NCI-H187 treated with DMSO at 0.1 percent for 48 hours (cell line): ENCODE measurements around the gene SPATA33.

ENCODE experiments used
- DNase-seq: peaks from one replicate; lab custom pipeline; 2025; lab: John Stamatoyannopoulos, UW

SPATA33 gene

DNA sequence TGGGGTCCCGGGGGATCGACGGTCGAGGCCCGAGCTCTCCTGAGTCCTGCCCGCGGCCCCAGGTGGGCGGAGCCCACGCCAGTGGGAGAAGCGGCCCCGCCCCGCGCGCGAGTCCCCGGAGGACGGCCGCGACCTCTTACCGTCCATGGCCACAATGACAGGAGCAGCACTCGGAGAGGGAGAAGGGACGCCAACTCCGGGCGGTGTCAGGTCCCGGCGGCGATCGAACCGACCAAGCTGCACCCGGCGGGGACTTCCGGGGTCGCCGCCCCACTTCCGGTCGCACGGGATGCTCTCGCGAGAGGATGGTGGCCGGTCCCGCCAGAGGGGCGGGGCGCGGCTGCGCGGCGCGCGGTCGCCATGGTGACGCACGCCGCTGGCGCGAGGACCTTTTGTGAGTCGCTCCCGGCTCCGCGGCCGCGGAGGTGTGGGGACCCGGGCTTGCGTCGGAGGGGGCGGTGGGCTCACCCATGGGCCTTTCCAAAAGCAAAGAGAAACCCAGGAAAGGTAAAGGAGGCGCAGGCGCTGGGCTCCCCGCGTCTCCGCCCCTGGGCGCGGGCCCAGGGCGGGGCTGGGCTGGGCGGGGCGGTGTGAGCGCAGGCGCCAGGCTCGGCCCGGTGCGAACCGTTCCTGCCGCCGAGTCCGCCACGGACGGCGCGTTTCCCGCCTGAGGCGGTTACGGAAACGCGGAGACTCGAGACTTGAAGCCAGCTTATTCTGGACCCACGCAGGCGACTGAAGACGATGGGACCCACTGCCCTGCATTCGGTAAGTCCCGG is at the start of gene SPATA33, which contains the start of gene CHMP1A:
TSS of gene SPATA33 (plus strand) at position 395 of the 779 bp plus-strand sequence. CDS start at position 471, 76 bp downstream.
TSS of gene CHMP1A (minus strand) at position 267 of the 779 bp plus-strand sequence. CDS start at position 147, 120 bp downstream.
- DNase-seq, result no peak

DNA sequence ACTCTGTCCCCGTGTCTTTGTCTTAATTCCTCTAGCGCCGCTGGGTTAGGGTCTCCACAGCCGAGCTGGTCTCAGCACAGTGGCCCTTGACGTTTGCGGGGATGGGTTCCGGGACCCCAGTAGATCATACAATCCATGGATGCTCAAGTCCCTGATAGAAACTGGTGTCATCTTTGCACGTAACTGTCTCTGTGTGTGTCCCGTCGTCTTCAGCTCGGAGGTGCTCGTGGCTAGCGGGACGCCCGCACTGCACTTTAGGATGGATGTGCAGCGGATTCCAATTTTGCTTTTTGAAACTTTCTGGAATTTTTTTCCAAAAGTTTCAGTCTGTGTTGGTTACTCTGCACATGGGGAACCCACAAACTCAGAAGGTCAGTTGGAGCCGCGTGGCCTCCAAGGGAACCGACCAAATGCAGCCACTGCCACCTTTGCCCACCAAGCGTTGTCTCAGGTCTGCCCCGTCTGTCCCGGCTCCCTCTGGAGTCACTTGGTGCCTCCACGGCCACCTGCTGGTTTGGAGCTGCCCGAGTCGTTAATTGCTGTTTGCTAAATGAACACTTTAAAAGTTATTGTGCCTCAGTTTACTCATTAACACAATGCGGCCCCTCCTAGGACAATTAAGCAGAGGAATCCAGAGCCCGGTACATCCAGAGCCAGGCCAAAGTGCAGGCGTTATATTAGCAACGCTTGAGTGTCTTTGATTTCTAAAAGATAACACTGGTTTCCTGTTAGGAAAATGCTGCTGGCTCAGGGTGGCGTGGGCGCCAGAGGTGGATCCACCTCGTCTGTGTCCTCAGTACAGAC is 49.5 kb upstream of the SPATA33 start:
- no peak for DNase-seq

DNA sequence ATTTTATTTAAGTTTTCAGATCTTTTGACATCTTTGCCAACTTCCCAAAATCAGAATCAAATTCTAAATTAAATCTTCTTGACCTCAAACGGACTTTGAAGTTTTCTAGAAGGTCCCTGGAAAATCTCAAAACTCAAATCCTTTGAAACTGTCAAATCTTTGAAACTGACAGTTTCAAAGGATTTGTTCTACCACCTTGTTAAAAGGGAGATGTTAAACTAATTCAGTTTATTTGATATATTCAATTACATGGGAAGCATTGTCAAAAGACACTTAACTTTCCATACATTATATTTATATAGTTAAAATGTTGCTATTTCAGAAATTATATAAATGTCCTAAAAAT is 47.6 kb upstream of the SPATA33 start:
- DNase-seq, result no peak

DNA sequence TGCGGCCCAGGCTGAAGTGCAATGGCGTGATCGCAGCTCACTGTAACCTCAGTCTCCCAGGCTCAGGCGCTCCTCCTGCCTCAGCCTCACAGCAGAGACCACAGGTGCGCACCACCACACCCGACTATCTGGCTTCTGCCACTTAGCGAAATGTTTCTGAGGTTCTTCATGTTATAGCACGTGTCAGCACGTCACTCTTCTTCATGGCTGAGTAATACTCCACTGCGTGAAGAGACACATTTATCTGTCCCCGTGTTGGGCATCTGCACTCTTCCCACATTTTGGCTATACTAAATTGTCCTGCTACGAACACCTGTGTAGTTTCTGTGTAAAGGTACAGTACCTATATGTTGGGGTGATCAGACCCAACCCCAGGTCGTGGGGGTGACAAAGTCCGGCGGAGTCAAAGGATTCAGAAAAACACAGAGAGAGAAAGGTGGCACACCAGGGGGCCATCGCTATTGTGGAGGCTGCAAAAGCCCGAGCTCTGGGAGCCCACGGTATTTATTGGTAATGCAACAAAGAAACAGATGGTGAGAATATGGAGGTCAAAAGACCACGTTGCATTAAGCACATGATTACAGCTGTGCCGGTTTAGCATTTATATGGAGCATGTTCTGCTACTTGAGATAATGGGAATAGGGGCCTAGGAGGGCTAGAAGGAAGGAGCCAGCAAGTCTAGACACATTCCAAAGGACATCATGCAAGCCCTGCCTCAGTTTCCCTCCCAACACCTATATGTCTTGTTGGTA is 45.0 kb upstream of the SPATA33 start:
- no peak for DNase-seq

DNA sequence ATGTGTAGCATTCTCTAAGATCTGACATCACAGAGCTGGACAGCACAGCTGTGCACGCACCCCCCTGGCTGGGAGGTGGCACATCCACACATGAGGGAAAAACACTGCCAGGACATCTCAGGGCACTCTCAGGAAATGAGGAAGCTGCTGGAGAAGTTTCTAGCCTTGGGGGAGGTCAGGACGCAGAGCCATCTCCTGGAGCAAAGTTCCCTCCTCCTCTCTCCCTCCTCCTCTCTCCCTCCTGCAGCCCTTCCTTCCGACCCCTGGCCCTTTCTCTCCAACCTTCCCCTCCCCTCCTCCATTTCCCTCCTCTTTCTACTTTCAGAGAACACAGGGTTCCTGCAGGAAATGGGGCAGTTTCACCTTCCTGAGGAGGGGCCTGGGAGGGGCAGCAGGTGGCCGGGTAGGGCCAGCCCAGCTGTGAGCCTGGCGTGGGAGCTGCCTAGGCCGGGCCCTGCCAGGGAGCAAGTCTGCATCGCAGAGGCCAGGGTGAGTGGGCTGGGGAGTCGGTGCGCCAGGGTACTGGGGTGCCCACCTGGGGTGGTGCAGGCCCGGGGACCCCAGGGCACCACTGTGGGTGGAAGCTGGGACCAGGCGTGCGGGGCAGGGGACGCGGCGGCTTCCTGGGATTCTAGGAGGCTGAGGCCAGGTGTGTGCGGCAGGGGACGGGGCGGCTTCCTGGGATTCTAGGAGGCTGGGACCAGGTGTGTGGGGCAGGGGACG is 44.2 kb upstream of the SPATA33 start, which contains the start of gene DPEP1:
TSS of gene DPEP1 (plus strand) at position 412 of the 723 bp plus-strand sequence. CDS start 16,769 bp downstream, outside the sequence.
- DNase-seq, result no peak

DNA sequence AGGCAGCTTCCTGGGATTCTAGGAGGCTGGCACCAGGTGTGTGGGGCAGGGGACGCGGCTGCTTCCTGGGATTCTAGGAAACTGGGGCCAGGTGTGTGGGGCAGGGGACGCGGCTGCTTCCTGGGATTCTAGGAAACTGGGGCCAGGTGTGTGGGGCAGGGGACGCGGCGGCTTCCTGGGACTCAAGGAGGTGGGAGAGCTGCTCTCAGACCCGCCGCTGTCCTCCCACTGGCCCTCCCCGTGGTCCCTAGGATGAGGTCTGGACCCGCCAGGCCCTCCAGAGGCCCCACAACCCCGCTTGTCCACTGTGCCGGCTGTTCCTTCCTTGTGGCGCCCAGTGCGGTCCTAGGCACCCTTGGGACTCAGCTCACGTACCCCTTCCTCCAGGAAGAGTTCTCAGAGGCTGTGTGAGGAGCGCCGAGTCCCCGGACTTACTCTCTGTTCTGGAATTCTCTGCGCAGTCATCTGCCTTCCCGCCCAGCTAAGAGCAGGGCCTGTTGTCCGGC is 43.6 kb upstream of the SPATA33 start:
- no peak for DNase-seq

DNA sequence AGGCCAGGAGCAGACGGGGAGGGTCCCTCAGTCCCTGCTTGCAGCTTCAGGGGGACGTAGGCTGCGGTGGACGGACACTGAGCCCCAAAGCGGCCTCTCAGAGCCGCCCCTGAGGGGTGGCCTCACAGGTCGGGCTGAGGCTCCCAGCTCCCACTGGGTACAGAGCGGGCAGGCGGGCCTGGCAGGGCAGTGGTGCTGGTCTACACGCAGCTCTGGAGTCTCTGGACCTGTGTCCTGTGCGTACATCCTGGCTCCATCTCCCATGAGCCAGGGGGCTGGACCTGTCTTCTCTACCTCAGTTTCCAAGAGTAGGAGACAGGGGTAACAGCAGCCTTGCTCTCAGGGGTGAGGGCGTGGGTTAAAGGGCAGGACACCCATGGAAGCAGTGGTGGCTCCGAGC is 42.5 kb upstream of the SPATA33 start:
- DNase-seq, result no peak

DNA sequence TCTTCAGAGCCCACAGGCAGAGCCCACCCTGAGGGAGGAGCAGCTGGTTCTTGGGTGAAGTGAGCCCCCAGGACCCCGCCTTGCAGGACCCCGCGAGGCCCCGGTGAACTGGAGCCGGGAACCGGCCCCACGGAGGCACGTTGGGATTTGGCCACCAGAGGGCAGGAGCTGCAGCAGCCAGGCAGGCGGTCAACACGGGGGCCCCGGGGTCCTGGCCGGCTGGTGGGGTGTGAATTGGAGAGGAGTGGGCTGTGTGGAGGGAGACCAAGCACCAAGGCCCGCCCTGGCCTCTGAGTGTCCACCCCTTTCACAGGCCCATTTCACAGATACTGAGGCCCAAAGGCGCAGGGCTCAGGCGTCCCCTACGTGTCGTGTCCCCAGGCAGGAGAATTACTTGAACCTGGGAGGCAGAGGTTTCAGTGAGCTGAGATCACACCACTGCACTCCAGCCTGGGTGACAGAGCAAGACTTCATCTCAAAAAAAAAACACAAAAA is 42.0 kb upstream of the SPATA33 start:
- no peak for DNase-seq

DNA sequence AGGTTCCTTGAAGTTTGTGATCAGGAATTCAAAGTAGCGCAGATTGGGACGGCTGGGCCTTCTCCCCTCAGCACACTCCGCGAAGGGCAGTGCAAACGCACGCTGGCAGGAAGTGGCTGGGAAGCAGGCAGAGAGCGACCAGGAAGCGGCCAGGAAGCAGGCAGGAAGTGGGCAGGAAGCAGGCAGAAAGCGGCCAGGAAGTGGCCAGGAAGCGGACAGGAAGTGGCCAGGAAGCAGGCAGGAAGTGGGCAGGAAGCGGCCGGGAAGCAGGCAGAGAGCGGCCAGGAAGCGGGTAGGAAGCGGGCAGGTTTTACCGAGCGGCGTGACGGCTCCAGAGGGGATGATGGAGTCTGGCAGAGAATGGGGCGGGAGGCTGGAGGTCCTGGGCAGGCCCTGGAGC is 41.0 kb upstream of the SPATA33 start:
- no peak for DNase-seq

DNA sequence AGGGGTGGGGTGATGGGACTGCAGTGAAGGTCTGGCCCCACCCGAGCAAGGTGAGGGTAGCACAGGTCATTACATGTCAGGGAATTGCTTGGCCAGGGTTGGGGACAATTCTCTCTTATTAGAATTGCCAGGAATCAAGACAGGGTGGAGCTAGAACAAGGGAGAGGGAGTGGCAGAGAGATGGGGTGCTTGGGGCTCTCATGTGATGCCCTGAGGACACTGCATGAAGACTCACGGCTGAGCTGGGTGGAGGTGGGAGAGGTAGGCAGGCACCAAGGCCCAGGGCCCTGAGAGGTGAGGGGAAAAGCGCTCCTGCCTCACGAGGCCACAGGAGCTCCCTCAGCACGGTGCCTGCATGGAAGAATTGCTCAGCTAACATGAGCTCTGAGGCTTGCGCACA is 40.6 kb upstream of the SPATA33 start:
- no peak for DNase-seq

DNA sequence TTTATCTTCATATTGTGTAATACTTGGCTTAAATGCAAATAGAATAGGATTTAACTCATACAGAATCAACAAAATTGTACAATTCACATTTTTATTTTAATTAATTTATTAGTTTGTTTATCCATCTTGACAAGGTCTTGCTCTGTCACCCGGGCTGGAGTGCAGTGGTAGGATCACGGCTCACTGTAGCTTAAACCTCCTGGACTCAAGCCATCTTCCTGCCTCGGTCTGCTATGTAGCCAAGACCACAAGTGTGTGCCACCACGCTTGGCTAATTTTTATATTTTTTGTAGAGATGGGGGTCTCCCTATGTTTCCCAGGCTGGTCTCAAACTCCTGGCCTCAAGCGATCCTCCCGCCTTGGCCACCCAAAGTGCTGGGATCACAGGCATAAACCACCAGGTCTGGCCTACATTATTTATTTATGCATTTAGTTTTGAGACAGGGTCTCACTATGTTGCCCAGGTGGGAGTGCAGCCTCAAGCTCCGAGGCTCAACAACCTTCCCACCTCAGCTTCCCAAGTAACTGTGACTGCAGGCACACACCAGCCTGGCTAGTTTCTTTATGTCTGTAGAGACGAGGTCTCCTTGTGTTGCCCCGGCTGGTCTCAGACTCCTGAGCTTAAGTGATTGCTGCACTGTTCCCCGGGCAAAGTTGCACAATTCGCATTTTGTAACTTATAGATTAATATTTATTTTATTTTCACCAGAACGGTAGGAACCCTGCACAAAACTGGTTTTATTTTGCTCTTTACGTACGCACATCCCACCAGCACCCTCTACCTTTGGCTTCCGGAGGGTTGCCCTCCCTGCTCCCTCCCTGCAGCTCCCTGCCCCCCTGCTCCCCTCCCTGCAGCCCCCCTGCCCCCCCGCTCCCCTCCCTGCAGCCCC is 39.3 kb upstream of the SPATA33 start:
- DNase-seq, result no peak

DNA sequence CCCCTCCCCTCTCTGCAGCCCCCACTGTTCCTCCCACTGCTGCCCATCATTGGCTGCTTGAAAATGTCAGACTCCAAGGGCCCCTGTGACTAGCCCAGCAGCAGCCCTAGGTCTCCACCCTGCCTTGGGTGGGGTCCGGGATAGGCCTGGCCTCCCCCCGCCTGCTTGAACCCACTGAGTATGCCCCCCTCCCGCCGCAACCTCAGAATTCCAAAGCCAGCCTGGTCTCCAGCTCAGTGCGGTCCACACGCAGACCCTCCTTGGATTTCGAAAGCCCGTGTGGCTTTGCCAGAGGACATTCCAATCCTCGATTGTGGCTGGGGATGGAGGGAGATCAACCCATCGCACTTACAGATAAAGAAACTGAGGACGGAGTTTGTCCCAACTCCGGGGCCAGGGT is 37.8 kb upstream of the SPATA33 start:
- no peak for DNase-seq

DNA sequence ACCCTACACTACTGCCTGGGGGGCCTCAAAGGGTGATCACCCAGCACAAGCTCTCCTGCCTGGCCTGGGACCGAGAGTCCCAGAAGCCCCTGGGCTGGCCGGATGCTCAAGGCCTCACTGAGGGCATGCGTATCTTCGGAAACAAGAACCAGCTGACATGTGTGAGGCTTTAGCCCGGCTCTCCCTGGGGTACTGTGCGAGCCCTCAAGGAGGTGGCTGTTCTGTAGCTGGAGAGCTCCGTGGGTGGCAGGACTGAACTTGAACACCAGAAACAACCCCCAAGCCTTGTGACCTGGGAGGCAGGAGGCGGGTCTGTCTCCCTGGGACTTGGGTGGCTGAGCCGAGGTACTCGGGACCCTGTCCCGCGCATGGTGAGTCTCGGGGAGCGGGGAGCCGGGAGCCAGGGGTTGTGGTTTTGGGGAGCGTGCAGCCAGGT is 37.2 kb upstream of the SPATA33 start:
- no peak for DNase-seq

DNA sequence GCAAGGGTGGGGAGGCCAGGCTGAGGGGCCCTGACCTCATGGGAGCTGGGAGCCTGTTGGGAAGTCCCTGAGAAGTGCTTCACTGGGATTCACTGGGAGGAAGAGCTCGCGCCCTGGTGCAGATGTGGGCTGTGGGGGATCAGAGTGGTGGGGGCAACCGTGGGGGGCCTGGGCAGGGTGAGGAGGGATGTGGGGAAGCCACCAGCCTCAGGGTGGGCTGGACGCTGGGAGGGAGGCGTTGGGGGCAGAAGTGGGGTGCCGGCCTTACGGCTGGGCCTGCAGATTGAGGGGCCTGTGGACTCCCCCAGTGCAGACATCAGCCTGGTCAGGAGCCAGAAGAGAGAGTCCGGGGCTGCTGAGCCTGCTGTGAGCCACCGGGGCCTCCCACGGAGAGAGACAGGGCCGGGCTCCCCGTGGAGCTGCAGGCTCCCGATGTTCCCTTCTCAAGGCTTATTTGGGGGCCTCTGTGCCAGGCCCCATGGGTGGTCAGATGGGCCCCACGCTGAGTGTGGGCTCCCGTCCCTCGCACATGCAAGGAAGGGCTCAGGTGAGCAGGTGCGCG is 36.4 kb upstream of the SPATA33 start:
- no peak for DNase-seq

DNA sequence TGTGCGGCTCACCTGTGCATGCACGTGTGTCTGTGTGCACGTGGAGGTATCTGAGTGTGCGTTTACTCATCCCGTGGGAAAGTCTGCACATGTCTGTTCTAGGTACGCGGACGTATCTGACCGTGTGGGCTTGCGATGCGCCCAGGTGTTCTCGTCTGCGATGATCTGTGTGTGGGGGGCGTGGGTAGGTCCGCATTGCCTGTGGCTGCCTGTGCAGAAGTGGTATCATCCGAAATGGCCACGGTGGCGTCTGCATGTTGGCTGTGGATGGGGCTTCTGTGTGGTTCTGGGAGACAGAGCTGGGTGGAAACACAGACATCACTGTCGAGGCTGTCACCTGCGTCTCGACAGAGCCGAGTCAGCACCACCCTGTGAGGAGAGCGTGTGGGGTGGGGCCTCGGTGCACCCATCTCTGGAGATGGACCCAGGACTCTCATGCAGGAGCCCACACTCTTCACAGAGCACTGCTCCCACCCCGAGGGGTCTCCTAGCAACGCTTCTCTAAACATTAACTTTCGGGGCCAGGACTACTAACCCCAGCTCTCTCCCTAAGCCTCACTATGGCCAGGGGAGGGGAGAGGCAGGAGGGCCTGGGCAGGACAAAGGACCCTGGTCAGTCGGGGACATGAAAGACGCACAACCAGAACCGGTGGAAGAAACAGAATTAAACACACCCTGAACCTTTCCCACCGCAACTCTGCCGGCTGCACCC is 35.8 kb upstream of the SPATA33 start:
- DNase-seq, result no peak

DNA sequence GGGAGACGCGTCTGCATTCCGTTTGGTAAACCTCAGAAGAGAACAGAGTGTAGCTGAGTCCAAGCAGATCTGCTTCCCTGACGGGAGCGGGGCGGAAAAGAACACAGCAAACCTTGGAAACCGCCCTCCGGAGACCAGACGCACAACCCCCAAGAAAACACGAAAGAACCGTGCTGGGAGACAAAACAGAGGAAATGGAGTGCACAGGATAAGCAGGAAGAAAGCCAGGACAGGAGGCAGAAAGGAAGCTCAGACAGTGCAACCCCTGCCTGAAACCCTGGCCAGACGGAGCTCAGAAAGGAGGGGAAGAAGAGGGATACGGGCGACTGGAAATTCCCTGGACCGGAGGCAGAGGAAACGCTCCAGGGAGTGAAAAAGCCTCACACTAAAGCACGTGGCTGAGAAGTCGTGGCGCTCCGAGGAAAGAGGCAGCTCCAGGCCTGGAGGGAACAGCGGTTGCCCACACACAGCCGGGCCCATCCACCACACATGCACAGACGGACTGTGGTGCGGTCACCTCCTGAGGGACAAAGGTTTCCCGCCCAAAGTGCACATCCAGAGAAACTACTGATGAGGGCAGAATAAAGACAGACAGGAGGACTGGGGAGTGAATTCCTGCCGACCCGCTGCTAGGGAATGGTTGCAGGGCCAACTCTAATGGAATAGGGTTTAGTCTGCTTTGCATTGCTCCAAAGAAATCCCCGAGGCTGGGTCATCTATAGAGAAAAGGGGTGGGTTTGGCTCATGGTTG is 34.0 kb upstream of the SPATA33 start:
- DNase-seq, result no peak

DNA sequence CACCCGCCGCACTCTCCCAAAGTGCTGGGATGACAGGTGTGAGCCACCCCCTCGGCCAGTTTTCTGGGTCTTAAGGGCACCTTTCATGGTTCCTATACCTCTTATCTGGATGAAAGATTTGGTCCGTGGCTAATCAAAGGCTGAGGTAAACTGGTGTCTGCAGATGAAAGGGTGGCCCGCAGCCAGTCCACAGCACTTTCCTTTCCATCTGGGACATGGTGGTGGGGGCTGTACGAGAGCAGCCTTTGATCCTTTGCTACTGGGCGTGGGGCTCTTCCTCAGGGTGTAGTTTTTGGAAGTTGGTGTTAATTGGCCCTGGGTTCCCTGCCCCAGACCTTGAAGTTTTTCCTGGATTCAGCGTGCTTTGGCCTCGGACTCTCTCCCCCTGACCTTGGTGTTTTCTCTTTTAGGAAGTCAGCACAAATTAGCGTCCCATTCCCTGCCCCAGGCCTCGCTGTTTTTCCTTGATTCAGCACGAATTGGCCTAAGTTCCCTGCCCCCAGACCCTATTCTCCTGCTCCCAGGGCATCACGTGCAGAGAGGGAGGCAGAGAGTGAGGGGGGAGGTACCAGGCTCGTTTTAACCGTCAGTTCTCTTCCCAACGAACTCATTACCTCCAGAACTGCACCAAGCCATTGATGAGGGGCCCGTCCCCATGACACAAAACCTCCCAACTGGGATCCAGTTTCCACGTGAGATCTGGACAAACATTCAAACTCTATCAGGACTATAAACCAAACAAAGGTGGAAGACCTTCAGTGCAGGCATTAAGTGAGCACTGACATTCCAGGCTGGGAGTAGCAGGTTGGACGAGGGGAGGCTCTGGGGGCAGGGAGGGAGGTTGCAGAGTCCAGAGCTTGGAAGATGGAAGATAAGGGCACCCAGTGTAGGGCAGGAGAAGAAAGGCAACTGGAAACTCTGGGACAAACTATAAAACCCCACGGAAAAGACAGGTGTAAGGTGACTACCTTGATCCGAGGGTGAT is 32.6 kb upstream of the SPATA33 start:
- DNase-seq, result no peak
